NT2/D1 (cell line): ENCODE data around the gene MNS1.

Experiments used
- DNase-seq: peaks from one replicate; pipeline ENCODE4 v3.0.0-alpha.2; 2011; ENCODE audit warnings: low read depth, low spot score
- H3K27me3 ChIP-seq: 2 replicates; pipeline ENCODE4 v1.6.0; 2011; ENCODE audit warnings: mild to moderate bottlenecking; ENCODE audit not compliant: insufficient read length, insufficient read depth
- H3K36me3 ChIP-seq: 2 replicates; pipeline ENCODE4 v1.6.1; 2011; ENCODE audit warnings: mild to moderate bottlenecking, low read length, mixed read lengths; ENCODE audit not compliant: insufficient read depth, insufficient read length
- H3K4me1 ChIP-seq: 2 replicates; pipeline ENCODE4 v1.5.1; 2011; ENCODE audit not compliant: insufficient read depth, insufficient read length
- H3K4me3 ChIP-seq: 2 replicates; pipeline ENCODE4 v1.5.1; 2011; ENCODE audit warnings: low read depth; ENCODE audit not compliant: insufficient read length
- H3K9ac ChIP-seq: 2 replicates; pipeline ENCODE4 v1.6.0; 2011; ENCODE audit warnings: low read depth; ENCODE audit not compliant: insufficient read length
- H3K9me3 ChIP-seq: 2 replicates; pipeline ENCODE4 v1.5.1; 2011; ENCODE audit warnings: mild to moderate bottlenecking, low read length; ENCODE audit not compliant: insufficient read depth
- SUZ12 ChIP-seq: IDR thresholded peaks from 2 replicates; pipeline ENCODE4 v1.6.1; 2011; ENCODE audit not compliant: insufficient read length, insufficient read depth; ENCODE audit errors: extremely low read depth
- YY1 ChIP-seq: IDR thresholded peaks from 2 replicates; pipeline ENCODE4 v1.6.1; 2011; ENCODE audit not compliant: insufficient read length, insufficient read depth
- ZNF274 ChIP-seq: IDR thresholded peaks from 2 replicates; pipeline ENCODE4 v1.6.1; 2011; ENCODE audit warnings: mild to moderate bottlenecking, low read depth, low read length

Gene MNS1

GRCh38 chr15:56464893-56465520 lies at the start of gene MNS1:
Gene MNS1, minus strand, starts transcription at chr15:56465137. Its CDS starts 165 bp downstream, at chr15:56464972.
- Histone ChIP-seq H3K27me3 (no peaks in the 10 kb centered on the region), H3K4me3 (peak within 1 kb of the TSS; percentile 11), H3K9ac (peak within 1 kb of the TSS; percentile 42)

DNA sequence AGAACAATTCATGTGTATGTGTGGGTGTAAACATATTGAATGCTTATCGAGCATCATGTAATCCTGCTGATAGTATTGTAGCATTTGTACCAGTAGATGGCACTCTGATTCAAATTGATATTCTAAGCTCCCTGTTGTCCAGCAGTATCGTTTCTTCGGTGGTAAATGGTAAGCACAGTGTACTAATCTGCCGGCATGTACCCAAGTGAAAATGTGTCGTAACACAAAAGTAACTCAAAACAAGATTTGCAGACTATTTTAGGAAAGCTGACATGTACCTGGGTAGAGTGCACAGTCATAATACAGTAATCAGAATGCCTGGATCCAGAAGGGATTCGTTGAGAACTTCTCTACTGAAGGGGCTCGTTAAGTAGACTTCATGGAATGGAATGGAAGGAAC lies 31.7 kb upstream of the MNS1 start:
- Histone ChIP-seq H3K4me1 (no peaks in the 10 kb centered on the region), H3K4me3 (no peak overlapping the region), H3K9ac (no peak overlapping the region), H3K36me3 (no peaks in the 10 kb centered on the region), H3K9me3 (no peaks in the 10 kb centered on the region), H3K27me3 (no peaks in the 10 kb centered on the region)
- peak; percentile 42 for DNase-seq
- TF ChIP-seq YY1, result no peak
- TF ChIP-seq SUZ12, result no peak
- TF ChIP-seq ZNF274, result no peak

More at GRCh38 chr15:56464893-56465520, at the start of gene MNS1:
- H3K36me3 ChIP-seq, result no peaks in the 10 kb centered on the region
- peak; percentile 66 for DNase-seq
- H3K4me1 ChIP-seq, result no peaks in the 10 kb centered on the region
- no peaks in the 10 kb centered on the region for H3K9me3 ChIP-seq
- TF ChIP-seq SUZ12, result no peak
- TF ChIP-seq ZNF274, result no peak
- TF ChIP-seq YY1, result no peak

- H3K27me3 ChIP-seq, result no peaks in the 10 kb centered on the region
- no peaks in the 10 kb centered on the region for H3K4me1 ChIP-seq
- H3K36me3 ChIP-seq, result no peaks in the 10 kb centered on the region
- H3K9ac ChIP-seq, result no peak overlapping the region
- no peak for DNase-seq
- no peaks in the 10 kb centered on the region for H3K9me3 ChIP-seq
- H3K4me3 ChIP-seq, result no peak overlapping the region
- TF ChIP-seq ZNF274, result no peak
- TF ChIP-seq YY1, result no peak
- no peak for TF ChIP-seq SUZ12
Observed at GRCh38 chr15:56495533-56495932, 30.6 kb upstream of the MNS1 start.

DNA sequence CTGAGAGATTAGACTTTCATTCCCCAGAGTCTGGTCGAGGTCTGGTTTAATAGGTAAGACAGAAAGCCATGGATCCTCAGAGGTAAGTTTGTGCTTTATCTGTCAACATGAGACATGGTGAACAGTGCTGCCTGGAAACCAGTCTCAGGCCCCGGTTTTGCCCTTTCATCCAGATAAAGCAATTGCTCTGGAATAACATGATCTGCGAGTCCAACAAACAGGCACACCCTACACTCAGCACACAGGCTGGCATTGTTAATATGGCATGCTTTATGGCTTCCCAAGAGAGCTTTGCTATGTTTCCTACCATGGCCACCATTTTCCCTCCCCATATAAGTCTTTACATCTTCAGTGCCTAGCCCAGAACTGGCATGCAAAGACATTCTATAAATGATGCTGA lies 30.1 kb upstream of the MNS1 start:
- H3K4me3 ChIP-seq, result no peak overlapping the region
- TF ChIP-seq YY1, result no peak
- no peak for TF ChIP-seq ZNF274
- no peak for TF ChIP-seq SUZ12
- H3K9ac ChIP-seq, result no peak overlapping the region
- H3K36me3 ChIP-seq, result no peaks in the 10 kb centered on the region
- DNase-seq, result no peak
- H3K4me1 ChIP-seq, result no peaks in the 10 kb centered on the region
- H3K27me3 ChIP-seq, result no peaks in the 10 kb centered on the region
- no peaks in the 10 kb centered on the region for H3K9me3 ChIP-seq

- H3K9ac ChIP-seq, result no peak overlapping the region
- TF ChIP-seq ZNF274 (no peak), SUZ12 (no peak), YY1 (no peak)
- no peak overlapping the region for H3K4me3 ChIP-seq
- DNase-seq, result no peak
- no peaks in the 10 kb centered on the region for H3K4me1 ChIP-seq
- H3K27me3 ChIP-seq, result no peaks in the 10 kb centered on the region
- no peaks in the 10 kb centered on the region for H3K36me3 ChIP-seq
- no peaks in the 10 kb centered on the region for H3K9me3 ChIP-seq
Observed at GRCh38 chr15:56492791-56493555, 28.0 kb upstream of the MNS1 start.

DNA sequence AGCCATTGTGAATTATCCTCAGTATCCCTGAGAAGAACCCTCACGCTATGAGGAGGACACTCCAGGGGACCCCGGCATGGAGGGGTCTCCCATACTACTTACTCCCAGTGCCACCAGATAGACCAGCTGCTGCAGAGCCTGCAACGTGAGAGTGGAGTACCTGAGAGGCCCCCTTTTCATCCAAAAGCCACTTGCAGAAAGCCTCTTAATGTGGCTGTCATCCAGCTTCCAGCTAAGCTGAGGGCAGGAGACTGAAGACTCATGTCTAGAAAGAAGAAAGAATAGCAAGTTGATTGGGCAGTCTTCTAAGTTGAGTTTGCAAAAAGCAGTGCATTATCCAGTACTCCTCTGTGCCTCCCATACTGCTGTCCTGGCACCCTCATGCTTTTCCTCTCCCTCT lies 27.3 kb upstream of the MNS1 start:
- Histone ChIP-seq H3K36me3 (no peaks in the 10 kb centered on the region), H3K9ac (no peak overlapping the region), H3K4me3 (no peak overlapping the region), H3K4me1 (no peaks in the 10 kb centered on the region), H3K9me3 (no peaks in the 10 kb centered on the region), H3K27me3 (no peaks in the 10 kb centered on the region)
- no peak for TF ChIP-seq SUZ12
- no peak for TF ChIP-seq YY1
- TF ChIP-seq ZNF274, result no peak
- no peak for DNase-seq

- no peak for TF ChIP-seq YY1
- TF ChIP-seq SUZ12, result no peak
- TF ChIP-seq ZNF274, result no peak
- Histone ChIP-seq H3K4me1 (no peaks in the 10 kb centered on the region), H3K9me3 (no peaks in the 10 kb centered on the region), H3K4me3 (no peak overlapping the region), H3K36me3 (no peaks in the 10 kb centered on the region), H3K9ac (no peak overlapping the region), H3K27me3 (no peaks in the 10 kb centered on the region)
- peak; percentile 59 for DNase-seq
Observed at GRCh38 chr15:56491110-56491722, 26.3 kb upstream of the MNS1 start.
